Stimulated activated CD4-positive, alpha-beta T cell treated with anti-CD3 and anti-CD28 coated beads, Interleukin-1b, Interleukin-23, amount 100 ng/mL, for 24 hours (primary cell): ENCODE results near the gene ZCCHC9.

Experiments used
- DNase-seq, 4 experiments: peaks; one replicate each; pipeline ENCODE4 v3.0.0-alpha.2; 2020; ENCODE audit warnings: low read depth in 4 of 4, low spot score in 1 of 4

The ZCCHC9 gene

DNA sequence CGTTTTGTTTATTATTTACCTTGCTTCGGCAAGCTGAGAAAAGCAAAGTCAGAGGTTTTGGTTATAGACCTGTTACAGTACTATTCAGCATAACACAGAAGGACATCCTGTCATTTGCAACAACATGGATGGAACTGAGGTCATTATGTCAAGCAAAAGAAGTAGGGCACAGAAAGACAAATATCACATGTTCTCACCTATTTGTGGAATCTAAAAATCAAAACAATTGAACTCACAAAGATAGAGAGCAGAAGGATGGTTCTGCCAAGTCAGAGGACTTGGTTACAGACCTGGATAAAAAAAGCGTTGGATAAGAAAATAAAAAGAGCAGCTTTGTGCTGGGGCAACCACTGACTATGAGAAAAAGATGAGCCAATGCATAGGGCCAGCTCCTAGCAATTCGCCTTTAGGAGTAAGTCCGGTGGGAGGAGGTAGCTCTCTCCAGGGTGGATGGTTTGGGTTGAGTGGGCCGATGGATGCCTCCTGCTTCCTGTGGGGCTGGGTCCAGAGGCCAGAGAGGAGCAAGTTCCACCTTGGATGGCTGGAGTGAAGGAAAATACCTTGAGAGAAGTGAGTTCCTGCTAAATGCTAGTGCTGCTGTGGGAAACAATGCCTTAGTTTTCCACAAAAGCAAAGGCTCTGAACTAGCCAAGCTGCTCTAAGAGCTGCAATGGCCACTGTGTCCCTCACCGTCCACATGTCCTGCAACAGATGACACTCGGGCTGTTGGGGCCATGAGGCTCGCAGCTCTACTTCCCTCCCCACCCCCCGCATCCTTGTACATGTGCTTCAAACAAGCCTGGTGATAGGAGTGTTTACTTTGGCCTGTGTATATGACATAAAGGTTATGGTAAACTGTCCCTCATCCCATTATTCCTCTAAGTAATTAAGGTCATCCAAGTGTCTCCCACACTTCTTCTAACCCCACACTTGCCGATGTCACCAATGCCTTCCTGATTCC lies 54.2 kb downstream of the ZCCHC9 start:
- DNase-seq = no peak

DNA sequence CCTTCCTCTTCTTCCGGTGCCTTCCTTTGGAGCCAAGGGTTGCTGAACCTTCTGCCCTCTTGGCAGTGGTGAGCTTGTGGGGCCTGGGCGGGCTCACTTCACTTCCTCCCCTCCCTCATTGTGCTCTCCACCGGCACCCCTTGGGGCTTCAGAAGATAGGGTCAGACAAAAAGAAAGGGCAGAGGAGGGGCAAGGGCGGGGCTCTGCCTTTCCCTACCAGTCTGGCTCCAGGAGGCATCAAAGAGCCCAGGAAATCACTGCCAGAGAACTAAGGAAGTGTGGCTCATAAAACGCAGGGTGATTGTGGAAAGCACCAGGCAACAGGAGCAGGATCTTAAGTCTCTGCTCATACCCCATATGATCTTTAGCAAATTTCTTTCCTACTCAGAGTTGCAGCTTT lies 57.7 kb downstream of the ZCCHC9 start:
- no peak for DNase-seq

DNA sequence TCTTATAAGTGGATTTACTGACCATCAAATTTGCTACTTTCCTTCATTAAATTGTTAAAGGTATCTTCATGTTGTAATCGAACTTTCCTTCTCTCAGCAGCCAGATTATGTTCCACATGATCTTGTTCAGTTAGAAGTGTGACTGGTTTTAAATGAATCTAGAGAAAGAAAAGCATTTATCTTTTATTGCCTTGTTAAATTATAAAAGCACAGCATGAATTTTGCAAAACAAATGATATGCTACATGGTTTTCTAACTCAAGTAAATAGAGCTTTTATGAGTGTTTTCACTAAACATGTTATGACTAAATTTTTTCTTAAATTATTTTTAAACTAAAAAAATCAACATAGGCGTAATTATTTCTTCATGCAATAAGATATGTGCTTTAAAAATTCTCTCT lies 58.5 kb downstream of the ZCCHC9 start:
- DNase-seq = no peak

DNA sequence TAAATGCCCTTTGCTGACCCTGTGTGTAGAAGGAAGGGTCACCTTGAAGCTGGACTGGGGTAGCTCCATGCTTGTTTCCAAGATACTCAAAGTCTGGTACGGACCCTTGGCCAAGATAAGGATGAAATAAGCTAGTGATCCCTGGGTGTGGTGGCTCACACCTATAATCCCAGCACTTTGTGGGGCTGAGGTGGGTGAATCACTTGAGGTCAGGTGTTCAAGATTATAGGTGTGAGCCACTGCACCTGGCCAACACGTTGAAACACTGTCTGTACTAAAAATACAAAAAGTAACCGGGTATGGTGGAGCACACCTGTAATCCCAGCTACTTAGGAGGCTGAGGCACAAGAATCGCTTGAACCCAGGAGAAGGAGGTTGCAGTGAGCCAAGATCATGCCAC lies 59.3 kb downstream of the ZCCHC9 start:
- no peak for DNase-seq

DNA sequence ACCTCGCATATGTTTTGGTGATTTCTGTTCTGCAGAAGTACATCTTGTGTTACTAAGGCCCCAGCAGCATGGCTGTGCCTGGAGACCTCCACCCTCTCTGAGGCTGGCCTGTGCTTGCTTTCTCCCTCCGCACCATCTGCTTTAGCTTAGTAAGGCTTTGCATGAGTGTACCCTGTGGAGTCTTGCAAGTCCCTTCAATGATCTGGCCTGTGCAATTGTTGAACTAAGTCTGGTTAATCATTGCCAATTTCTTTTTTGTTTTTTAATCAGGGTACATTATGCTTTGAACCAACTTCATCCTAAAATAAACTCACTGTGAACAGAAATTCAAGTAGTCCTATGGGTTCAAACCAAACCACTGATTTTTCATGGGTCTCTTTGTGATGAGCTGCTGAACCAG lies 60.2 kb downstream of the ZCCHC9 start:
- DNase-seq = no peak
